H54 (cell line): ENCODE measurements around the gene ERI3.

Source experiments
- DNase-seq: peaks from one replicate; pipeline ENCODE4 v3.0.0; 2011; ENCODE audit warnings: low spot score, mixed read lengths; ENCODE audit not compliant: insufficient read length
- FAIRE-seq: peaks from 3 replicates; lab custom pipeline; 2011; peaks lifted over from hg19 to GRCh38; lab: Jason Lieb, UNC
- POLR2A ChIP-seq: IDR thresholded peaks from 2 replicates; pipeline ENCODE4 v1.6.1; 2011; ENCODE audit warnings: low read depth, mild to moderate bottlenecking, low read length

The ERI3 gene

DNA sequence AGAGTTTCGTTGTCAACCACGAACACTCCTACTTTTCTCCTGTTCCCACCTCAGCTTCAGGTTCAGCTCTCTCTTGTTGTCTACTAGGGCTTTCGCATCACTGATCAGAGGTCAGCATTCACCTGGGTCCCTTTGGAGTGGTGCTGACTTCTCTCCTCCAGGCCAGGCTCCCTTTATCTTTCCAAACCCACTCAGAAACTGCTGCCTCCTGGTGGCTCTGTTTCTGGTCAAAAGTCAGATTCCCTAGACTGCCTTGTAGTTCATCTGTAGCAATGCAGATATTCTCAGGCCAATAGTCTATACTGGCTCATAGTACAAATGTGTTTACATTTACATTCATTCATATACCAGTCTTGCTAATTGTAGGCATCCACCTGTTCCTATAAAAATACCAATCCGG lies 6.4 kb upstream of the ERI3 start:
- no peak for TF ChIP-seq POLR2A
- FAIRE-seq (no peak), DNase-seq (no peak)

DNA sequence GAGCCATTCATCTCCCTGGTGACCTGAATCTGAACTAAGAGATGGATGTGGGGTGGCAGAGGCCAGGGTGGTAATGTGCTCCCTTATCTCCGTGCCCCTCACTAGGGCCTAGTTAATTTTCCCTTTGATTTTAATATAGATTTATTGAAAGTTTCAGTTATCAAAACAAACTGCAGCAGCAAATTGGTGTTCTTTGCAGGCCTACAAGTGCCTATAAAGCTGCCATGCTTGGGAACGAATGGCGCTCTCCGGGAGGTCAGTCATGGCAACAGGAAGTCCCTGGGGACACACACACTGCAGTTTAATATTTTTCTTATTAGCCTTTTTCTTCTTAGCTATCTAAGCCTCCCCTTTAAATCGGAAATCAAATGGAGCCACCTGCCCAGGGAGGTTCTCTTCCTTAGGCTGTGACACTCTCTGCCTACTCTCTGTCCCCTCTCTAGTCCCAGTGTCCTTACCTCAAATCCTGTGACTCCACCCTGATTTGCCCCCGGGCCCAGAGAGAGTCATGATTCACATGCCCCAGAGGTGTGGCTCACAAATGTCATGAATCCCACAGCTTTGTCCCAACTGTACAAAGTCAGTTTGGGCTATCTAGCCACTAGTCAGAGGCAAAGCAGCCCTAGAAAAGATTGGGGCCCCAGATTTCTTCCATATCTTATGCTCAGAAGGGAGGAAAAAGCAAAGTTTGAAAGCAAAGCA lies 4.3 kb upstream of the ERI3 start:
- FAIRE-seq = no peak
- TF ChIP-seq POLR2A = no peak
- no peak for DNase-seq

DNA sequence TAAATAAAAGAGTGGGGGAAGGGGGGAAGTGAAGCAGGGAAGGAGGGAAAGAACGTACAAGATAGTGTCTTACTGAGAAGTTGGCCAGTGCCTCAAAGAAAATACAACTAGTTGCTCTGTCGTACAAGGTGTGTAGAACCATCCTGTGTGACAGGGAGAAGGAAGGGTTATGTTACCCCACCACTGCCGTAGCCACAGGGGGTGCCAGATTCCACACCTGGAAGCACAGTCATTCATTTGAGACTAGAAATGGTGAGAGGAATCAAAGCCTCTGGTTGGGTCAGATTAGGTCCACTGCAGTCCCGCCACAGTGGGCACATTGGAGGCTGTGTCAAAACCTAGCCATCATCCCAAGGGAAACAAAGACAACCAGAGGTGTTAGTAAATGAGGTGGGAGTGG lies 2.7 kb upstream of the ERI3 start:
- no peak for TF ChIP-seq POLR2A
- no peak for FAIRE-seq

DNA sequence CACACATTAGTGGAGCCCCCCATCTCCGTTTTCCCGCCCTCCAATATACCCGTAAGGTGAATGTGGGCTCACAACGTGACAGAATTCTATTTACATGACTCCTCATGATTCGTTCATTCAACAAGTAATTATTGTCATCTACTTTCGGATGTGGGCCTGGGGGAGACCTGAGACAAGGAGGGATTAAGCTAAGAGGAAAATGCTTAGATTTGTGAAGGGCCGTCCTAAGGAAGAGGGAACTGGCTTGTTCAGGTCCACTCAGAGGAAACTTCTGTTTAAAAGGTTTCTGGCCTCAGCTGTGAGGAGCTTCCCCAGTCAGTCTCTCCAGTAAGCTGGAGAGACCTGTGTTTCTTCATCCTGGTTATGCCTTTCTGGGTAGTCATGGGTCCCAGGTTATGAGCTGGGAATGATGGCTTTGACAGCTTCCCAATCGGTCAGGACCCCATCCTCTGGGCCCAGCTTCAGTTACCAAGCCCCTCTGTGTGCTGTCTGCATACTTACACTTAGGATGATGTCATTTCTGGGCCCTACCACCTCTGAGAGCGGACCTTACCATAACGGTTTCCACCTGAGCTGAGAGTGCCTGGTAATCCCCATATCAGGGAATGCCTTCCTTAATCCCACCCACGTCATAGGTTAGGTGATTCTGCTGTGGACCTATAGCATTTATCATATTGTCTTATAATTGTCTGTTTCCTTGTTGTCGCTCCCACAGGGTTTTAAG lies 687 bp upstream of the ERI3 start:
- FAIRE-seq (no peak), DNase-seq (no peak)
- no peak for TF ChIP-seq POLR2A

More for the DNA sequence above, 2.7 kb upstream of the ERI3 start:
- DNase-seq = no peak

DNA sequence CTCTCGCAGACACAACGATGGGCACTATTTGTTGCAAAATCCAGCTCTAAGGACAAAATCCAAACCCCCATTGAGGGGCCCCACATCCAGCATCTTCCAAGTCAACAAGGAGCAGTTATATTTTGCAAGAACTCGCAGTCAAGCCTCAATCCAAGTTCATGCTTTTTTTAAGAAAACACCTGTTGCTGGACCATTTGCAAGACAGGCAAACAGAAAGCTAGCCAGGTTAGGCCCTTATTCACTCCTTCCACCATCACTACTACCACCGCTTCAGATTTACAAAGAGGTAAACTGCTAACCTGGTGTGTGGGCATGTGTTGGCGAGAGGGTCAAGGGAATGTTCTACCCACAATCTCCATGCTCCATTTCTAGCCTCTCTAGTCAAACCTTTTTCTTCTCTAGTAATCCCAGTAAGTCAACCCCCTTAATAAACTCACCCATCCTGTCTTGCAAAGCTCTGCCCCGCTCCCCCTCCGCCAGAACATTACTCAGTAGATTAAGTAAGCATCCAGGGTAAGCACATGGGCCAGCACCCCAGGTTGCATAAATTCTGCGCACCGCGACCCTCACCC lies 703 bp downstream of the ERI3 start:
- no peak for TF ChIP-seq POLR2A
- no peak for FAIRE-seq
- no peak for DNase-seq

DNA sequence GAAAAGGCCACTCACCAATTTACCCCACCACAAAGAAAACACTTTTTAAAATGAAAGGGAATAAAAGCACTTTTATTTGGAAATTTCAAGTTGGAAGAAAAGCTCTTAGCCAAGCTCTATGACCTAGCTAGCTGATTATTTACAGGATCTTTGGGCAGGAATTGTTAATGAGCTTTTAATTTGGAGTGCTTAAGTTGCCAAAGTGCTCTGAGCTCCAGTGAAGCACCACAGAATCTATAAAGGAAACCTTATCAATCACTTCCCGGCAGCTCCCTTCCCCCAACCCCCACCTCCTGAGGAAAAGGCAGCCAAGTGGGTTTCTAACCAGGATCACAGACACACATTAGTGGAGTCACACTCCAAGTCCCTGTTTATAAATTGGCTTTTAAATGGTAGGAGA lies 1.5 kb downstream of the ERI3 start:
- TF ChIP-seq POLR2A = no peak
- no peak for FAIRE-seq
- DNase-seq = no peak

DNA sequence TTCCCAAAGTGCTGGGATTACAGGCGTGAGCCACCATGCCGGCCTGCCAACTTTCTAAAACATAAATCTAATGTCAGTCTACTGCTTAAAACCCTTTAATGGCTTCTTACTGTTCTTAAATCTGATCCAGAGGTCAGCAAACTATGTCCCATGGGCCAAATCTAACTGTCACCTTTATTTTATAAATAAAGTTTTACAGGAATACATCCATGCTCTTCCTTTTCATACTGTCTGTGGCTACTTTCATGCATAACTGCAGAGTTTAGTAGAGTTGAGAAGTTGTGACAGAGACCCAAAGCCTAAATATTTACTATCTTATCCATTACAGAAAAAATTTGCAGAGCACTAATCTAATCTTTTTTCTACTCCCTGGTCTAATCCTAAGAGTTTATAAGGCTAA lies 3.8 kb downstream of the ERI3 start:
- TF ChIP-seq POLR2A = no peak
- FAIRE-seq (no peak), DNase-seq (no peak)

DNA sequence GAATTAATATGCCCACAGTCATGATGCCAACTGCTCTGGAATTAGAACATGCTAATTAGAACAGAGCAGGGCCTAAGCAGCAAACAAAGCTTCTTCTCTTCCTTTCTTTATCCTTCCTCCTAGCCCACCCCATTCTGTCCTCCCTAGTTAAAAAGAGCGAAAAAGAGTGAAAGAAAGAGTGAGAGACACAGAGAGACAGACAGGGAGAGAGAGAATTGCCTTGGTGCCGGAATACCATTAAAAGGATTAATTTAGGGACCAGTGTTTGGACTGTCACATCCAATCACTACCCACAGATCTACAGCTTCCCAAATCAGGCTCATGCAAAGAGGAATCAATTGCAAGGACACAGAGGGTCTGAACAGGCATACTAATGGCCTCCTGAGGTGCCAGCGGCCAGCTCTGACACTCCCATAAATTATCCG lies 7.0 kb downstream of the ERI3 start:
- FAIRE-seq (no peak), DNase-seq (no peak)
- TF ChIP-seq POLR2A = no peak

DNA sequence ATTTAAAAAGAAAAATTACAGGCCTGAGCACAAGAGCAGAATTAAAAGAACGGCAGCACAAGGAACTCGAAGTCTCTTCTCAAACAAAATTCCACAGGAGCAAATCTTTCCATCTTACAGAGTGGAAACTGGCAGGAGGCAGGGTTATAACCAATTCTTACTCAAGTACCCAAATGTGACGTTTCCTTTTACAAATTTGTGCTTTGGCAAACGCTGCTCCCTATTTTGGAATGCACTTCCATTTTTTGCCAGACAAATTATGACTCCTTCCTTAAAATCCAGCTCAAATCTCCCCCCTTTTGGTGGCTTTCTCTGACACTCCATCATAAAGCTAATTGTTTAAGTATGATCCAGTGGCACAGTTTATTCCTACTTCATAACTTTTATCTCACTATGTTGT lies 7.8 kb downstream of the ERI3 start:
- DNase-seq (no peak), FAIRE-seq (no peak)
- no peak for TF ChIP-seq POLR2A

DNA sequence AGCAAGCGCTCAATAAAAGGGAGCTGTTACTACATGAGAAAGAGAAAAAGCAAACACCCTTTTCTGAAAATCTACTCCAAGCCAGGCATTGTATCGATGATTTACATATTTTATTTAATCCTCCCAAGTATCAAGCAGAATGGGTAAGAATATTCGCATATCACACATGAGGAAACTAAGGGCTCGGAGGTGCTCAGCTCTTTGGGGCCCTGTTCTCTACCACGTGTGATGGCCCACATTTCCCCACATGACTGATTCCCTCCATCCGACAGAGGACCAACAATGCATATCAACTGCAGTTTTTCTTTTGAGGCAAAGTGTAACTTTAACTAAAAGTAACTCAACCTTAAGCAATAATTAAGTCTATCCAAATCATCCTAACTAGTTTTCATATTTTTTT lies 8.2 kb downstream of the ERI3 start:
- TF ChIP-seq POLR2A = no peak
- DNase-seq (no peak), FAIRE-seq (no peak)

DNA sequence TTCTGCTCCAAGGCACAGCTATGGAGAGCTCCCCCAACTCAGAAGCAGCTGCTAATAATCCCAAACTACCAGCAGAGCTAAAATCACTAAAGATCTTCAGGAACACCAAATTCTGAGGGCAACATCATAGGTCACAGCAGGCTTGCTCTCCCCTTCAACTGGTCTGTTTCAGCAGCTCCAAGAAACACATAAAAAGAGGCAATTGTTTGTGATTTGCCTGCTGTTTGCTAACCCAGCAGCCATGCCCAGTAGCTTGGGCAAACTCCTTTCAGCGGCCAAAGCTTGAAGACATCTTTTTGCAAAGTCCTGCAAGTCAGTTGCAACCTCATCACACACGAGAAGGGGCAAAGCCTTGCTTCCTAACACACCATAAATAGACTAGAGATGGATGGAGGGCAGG lies 8.9 kb downstream of the ERI3 start:
- no peak for DNase-seq
- no peak for TF ChIP-seq POLR2A
- no peak for FAIRE-seq

DNA sequence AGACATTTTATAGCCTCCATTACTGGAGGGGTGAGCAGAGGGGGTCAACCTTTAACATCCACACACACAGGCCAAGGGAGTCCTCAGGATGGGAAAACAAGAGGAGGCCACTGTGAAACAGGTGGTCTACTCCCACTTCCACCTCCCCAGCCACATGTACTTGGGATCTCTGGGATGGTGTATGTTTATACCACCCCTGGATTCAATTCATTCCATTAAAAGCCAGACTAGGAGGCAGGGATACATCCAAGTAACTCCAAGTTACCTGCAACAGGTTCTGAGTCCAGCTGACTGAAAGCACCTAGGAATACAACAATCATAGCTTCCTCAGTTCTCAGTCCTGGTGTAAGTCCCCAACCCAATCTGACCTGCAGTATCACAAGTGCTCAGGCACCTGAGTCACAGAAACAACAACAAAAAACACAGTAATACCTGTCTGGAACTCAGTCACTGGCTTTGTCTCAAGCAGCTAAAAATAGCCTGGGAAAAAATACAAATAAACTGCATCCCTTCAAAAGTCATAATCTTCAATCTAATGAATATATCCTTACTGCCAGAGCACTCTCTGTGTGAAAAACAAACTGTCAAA lies 9.8 kb downstream of the ERI3 start:
- no peak for DNase-seq
- no peak for TF ChIP-seq POLR2A
- FAIRE-seq = no peak

DNA sequence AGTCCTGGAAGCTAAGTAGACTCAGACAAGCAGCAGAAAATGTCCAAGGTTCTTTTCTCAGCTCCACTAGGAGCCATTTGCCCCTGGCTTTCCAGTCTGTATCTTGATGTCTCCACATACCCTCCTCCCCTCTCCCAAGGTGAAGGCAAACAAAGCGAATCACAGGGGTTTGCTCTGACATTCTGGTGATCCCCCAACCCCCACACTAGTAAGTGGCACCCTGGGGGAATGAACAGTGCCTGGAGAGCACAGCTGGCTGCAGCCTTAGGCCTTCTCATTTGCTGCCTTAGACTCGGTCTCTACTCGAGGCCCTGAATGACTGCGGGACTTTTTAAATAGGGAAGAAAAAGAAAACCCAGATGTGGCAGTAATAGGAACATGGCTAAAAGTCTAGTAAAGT lies 15.3 kb downstream of the ERI3 start:
- TF ChIP-seq POLR2A = no peak
- DNase-seq (no peak), FAIRE-seq (no peak)

DNA sequence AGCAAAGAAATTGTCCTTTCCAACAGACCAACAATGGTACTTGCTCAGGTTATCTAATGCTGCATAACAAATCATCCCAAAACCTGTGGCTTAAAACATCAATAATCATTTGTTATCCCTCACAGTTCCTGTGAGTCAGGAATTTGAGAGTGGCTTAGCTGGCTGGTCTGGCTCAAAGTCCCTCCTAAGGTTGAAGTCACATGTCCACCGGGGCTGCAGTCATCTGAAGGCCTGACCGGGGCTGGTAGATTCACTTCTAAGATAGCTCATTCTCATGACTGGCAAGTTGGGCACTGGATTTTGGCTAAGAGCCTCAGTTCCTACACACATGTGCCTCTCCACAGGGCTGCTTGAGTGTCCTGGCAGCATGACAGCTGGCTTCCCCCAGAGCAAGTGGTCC lies 16.9 kb downstream of the ERI3 start:
- no peak for TF ChIP-seq POLR2A
- FAIRE-seq = no peak
- no peak for DNase-seq
